ENCODE results near the gene INTS14. TPM values are rescaled to one million over a fixed set of nuclear protein-coding genes. Genes with fewer than 3 reads are reported as not detected.

The INTS14 gene
- 32.2 and 43.5 TPM in 2 replicates for total RNA-seq

GRCh38 chr15:65610871-65611718 is at the start of gene INTS14:
TSS of gene INTS14 (minus strand) at chr15:65611131. CDS start at chr15:65607380, 3,751 bp downstream.
- peak; percentile 88 for DNase-seq (ENCODE audit: low read depth, low spot score)

GRCh38 chr15:65659502-65660052 is 48.6 kb upstream of the INTS14 start:
- DNase-seq (ENCODE audit: low read depth, low spot score) = no peak

- DNase-seq (ENCODE audit: low read depth, low spot score) = no peak
These were observed 44.5 kb upstream of the INTS14 start for GRCh38 chr15:65655457-65655856.

GRCh38 chr15:65655026-65655425 is 44.1 kb upstream of the INTS14 start:
- DNase-seq (ENCODE audit: low read depth, low spot score) = no peak

- DNase-seq (ENCODE audit: low read depth, low spot score) = no peak
These were observed 43.0 kb upstream of the INTS14 start for GRCh38 chr15:65653801-65654521.

- DNase-seq (ENCODE audit: low read depth, low spot score) = no peak
These were observed 42.4 kb upstream of the INTS14 start for GRCh38 chr15:65653341-65653740.

- no peak for DNase-seq (ENCODE audit: low read depth, low spot score)
These were observed 41.2 kb upstream of the INTS14 start for GRCh38 chr15:65651831-65652749.

GRCh38 chr15:65651042-65651322 is 40.1 kb upstream of the INTS14 start:
- no peak for DNase-seq (ENCODE audit: low read depth, low spot score)

GRCh38 chr15:65650312-65651041 is 39.5 kb upstream of the INTS14 start:
- DNase-seq (ENCODE audit: low read depth, low spot score) = no peak

DNA sequence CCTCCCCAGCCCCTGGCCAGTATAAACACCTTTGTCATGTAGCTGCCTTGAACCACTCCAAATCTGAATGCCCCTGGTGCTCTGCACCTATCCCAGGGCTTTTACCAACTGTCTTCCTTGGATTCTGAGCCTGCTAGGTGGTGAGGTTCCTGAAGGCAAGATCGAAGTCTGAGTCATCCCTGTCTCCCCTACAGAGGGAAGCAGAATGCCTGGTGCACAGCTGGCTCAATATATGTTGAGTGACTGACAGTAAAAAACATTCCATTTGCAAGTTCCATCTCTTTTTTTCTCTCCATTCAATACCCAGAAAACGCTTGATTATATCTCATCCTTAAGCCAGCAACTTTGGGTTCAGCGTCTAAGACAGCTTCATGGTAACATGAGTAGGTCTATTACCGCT is 35.6 kb upstream of the INTS14 start:
- no peak for DNase-seq (ENCODE audit: low read depth, low spot score)

DNA sequence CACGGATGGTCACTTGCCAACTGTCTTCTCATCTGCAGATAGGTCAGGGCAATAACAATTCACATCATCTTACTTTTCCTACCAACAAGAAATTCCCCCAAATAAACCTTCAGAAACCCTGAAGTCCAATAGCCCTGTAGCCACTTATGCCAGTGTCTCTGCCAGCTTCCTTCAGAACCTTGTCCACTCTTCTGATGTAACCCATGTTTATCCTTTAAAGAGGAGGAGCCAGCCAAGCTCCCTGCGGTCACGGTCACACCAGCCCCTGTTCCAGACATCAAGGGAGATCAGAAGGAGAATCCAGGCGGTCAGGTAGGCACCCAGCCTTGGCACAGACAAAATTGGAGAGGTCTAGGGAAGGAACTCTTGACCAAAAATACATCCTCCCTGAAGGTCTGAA is 34.5 kb upstream of the INTS14 start:
- DNase-seq (ENCODE audit: low read depth, low spot score) = no peak

DNA sequence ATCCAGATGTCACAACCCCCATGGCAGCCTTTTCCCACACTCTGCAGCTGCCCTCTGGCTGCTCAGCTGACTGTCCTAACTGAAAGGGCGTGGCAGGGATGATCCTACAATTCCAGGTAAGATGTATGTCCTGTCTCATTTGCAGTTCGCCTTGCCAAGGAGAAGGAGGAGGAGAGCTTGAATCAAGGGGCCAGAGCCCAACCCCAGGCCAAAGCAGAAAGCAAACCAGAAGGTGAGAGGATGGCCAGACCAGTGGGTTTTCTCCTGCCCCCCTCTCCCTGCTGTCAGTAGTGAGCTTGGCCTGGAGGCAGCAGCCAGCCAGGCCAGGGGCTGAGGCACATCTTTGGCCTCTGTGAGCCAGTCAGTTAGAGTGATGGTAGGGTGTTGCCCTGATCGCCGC is 33.4 kb upstream of the INTS14 start:
- no peak for DNase-seq (ENCODE audit: low read depth, low spot score)

- DNase-seq (ENCODE audit: low read depth, low spot score) = no peak
These were observed 31.7 kb upstream of the INTS14 start for GRCh38 chr15:65642594-65642993.

GRCh38 chr15:65641768-65642475 is 31.0 kb upstream of the INTS14 start:
- no peak for DNase-seq (ENCODE audit: low read depth, low spot score)

- DNase-seq (ENCODE audit: low read depth, low spot score) = no peak
These were observed 28.6 kb upstream of the INTS14 start for GRCh38 chr15:65639509-65639908.

GRCh38 chr15:65638681-65639089 is 27.8 kb upstream of the INTS14 start:
- peak; percentile 40 for DNase-seq (ENCODE audit: low read depth, low spot score)

- no peak for DNase-seq (ENCODE audit: low read depth, low spot score)
These were observed 27.2 kb upstream of the INTS14 start for GRCh38 chr15:65638109-65638508.

- DNase-seq (ENCODE audit: low read depth, low spot score) = no peak
These were observed 23.4 kb upstream of the INTS14 start for GRCh38 chr15:65634356-65634755.

DNA sequence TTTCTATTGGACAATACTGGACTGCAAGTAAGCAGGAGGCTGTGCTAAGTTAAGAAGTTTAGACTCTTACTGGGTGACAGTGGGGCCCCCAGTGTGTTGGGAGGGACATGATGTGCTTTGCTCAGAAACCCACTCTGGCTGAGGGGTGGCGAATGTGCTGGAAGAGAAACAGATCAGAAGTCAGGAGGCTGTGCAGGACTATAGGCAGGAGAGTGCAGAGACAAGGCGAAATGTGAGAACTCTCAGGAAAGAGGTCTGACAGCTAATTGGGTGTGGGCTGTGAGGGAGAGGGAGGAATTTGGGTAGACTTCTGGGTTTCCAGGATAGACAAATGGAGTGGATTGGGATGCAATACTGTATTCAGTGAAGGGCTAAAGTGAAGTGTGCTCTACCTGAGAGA is 22.8 kb upstream of the INTS14 start:
- DNase-seq (ENCODE audit: low read depth, low spot score) = no peak

DNA sequence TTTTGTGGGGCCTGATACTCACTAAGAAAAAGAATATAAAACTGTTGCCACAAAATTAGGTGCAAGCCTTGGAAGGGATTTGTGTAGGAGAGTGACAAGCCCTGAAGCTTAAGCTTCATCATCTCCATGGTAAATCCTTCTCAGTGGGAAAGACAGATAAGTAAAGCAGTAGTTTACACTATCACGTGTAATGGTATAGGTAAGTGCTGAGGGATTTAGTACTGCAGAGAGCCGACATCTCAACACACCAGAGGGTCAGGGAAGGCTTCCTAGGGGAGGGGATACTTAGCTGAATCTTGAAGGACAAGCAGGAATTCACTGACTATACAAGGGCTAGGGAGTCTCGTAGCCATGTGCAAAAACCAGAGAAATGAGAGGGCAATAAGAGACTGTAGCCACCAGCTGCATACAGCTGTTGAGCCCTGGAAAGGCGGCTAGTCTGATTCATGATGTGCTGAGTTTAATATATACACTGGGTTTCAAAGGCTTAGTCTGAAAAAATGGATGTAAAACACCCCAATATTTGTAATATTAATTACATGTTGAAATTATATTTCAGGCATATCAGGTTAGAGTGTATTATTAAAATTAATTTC is 21.9 kb upstream of the INTS14 start:
- no peak for DNase-seq (ENCODE audit: low read depth, low spot score)

Measured in pulmonary artery endothelial cell (primary cell).